ENCODE results near the gene KIAA0586.
A peak's percentile ranks its signal among the peaks of the same experiment; 100 is the strongest.

Gene KIAA0586

GRCh38 chr14:58563978-58564377 lies 136.5 kb downstream of the KIAA0586 start:
- Histone ChIP-seq H4K20me1 (ENCODE audit: insufficient read depth) (no peaks in the 10 kb centered on the region), H3K79me2 (ENCODE audit: insufficient read depth, low read depth) (no peaks in the 10 kb centered on the region), H3K4me1 (ENCODE audit: low read depth, poor library complexity, severe bottlenecking) (no peaks in the 10 kb centered on the region), H3K4me3 (IDR thresholded peaks at IDR 0.05; ENCODE audit: insufficient read depth, low read depth, low read length) (no peak overlapping the region), H3K36me3 (ENCODE audit: insufficient read depth) (no peaks in the 10 kb centered on the region), H2AFZ (ENCODE audit: low read depth) (no peak overlapping the region), H3K27me3 (ENCODE audit: insufficient read depth, low read depth) (no peaks in the 10 kb centered on the region), H3K4me2 (no peak overlapping the region), H3K27ac (no peak overlapping the region), H3K9ac (no peak overlapping the region)
- TF ChIP-seq, protein P1, sequence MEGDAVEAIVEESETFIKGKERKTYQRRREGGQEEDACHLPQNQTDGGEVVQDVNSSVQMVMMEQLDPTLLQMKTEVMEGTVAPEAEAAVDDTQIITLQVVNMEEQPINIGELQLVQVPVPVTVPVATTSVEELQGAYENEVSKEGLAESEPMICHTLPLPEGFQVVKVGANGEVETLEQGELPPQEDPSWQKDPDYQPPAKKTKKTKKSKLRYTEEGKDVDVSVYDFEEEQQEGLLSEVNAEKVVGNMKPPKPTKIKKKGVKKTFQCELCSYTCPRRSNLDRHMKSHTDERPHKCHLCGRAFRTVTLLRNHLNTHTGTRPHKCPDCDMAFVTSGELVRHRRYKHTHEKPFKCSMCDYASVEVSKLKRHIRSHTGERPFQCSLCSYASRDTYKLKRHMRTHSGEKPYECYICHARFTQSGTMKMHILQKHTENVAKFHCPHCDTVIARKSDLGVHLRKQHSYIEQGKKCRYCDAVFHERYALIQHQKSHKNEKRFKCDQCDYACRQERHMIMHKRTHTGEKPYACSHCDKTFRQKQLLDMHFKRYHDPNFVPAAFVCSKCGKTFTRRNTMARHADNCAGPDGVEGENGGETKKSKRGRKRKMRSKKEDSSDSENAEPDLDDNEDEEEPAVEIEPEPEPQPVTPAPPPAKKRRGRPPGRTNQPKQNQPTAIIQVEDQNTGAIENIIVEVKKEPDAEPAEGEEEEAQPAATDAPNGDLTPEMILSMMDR (conservative IDR thresholded peaks at IDR 0.05; ENCODE audit: low read depth, low read length): no peak

DNA sequence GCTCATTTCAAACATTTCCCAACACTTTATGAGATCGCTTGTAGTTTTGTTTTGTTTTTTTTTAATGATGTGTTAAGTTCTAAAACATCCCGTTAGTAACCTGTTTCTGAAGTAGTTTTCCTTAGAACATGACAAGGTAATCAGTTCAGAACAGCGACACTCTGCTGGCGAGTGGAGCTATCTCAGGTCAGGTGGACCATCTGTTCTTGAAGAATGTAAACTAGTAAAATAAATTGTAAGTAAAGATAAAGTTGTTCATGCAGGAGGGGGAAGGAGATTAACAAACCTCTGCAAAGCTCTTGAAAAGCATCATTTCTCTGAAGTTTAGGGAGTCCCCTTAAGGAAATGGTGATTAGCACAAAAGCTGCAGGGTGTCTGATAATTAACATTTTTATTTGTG lies 138.3 kb downstream of the KIAA0586 start:
- Histone ChIP-seq H3K4me3 (IDR thresholded peaks at IDR 0.05; ENCODE audit: insufficient read depth, low read depth, low read length) (no peak overlapping the region), H3K79me2 (ENCODE audit: insufficient read depth, low read depth) (no peaks in the 10 kb centered on the region), H2AFZ (ENCODE audit: low read depth) (no peak overlapping the region), H3K9ac (no peak overlapping the region), H3K4me2 (no peak overlapping the region), H4K20me1 (ENCODE audit: insufficient read depth) (no peaks in the 10 kb centered on the region), H3K27me3 (ENCODE audit: insufficient read depth, low read depth) (no peaks in the 10 kb centered on the region), H3K27ac (no peak overlapping the region), H3K36me3 (ENCODE audit: insufficient read depth) (no peaks in the 10 kb centered on the region), H3K4me1 (ENCODE audit: low read depth, poor library complexity, severe bottlenecking) (no peaks in the 10 kb centered on the region)
- TF ChIP-seq, protein P1 (conservative IDR thresholded peaks at IDR 0.05; ENCODE audit: low read depth, low read length): no peak

- Histone ChIP-seq H3K4me2 (no peak overlapping the region), H3K27ac (no peak overlapping the region), H4K20me1 (ENCODE audit: insufficient read depth) (no peaks in the 10 kb centered on the region), H3K4me3 (IDR thresholded peaks at IDR 0.05; ENCODE audit: insufficient read depth, low read depth, low read length) (no peak overlapping the region), H3K4me1 (ENCODE audit: low read depth, poor library complexity, severe bottlenecking) (no peaks in the 10 kb centered on the region), H3K36me3 (ENCODE audit: insufficient read depth) (no peaks in the 10 kb centered on the region), H3K9ac (no peak overlapping the region), H3K79me2 (ENCODE audit: insufficient read depth, low read depth) (no peaks in the 10 kb centered on the region), H3K27me3 (ENCODE audit: insufficient read depth, low read depth) (no peaks in the 10 kb centered on the region), H2AFZ (ENCODE audit: low read depth) (peak overlapping the region; percentile 26; the same call in 1 of the 2 replicates)
- TF ChIP-seq, protein P1 (conservative IDR thresholded peaks at IDR 0.05; ENCODE audit: low read depth, low read length): no peak
These were observed 139.5 kb downstream of the KIAA0586 start for GRCh38 chr14:58566979-58567378.

- Histone ChIP-seq H3K9ac (no peak overlapping the region), H3K36me3 (ENCODE audit: insufficient read depth) (no peaks in the 10 kb centered on the region), H3K27me3 (ENCODE audit: insufficient read depth, low read depth) (no peaks in the 10 kb centered on the region), H3K79me2 (ENCODE audit: insufficient read depth, low read depth) (no peaks in the 10 kb centered on the region), H2AFZ (ENCODE audit: low read depth) (no peak overlapping the region), H3K4me1 (ENCODE audit: low read depth, poor library complexity, severe bottlenecking) (no peaks in the 10 kb centered on the region), H4K20me1 (ENCODE audit: insufficient read depth) (no peaks in the 10 kb centered on the region), H3K4me3 (IDR thresholded peaks at IDR 0.05; ENCODE audit: insufficient read depth, low read depth, low read length) (no peak overlapping the region), H3K27ac (no peak overlapping the region), H3K4me2 (no peak overlapping the region)
- TF ChIP-seq, protein P1 (conservative IDR thresholded peaks at IDR 0.05; ENCODE audit: low read depth, low read length): no peak
These were observed 140.8 kb downstream of the KIAA0586 start for GRCh38 chr14:58568322-58568721.
